ENCODE measurements around the gene MCEE. TPM values are rescaled to one million over a fixed set of nuclear protein-coding genes. Genes with fewer than 3 reads are reported as not detected.

MCEE gene
- total RNA-seq, 3 donors from 2014 or later, result 8.4 to 10.6 (median 8.6) TPM

- ATAC-seq (no peak), DNase-seq (no peak)
- Mint-ChIP-seq H3K4me1 (ENCODE audit: low read depth) (no peaks in the 10 kb centered on the region), H3K4me3 (no peak overlapping the region), H3K36me3 (ENCODE audit: insufficient read depth) (no peaks in the 10 kb centered on the region), H3K27me3 (ENCODE audit: low read depth) (peaks cover 8% of the 10 kb centered on the region), H3K9me3 (no peaks in the 10 kb centered on the region)
Observed at GRCh38 chr2:71060871-71061270, 69.2 kb downstream of the MCEE start.

GRCh38 chr2:71060211-71060610, 69.8 kb downstream of the MCEE start:
- no peak for ATAC-seq
- Mint-ChIP-seq H3K36me3 (ENCODE audit: insufficient read depth) (no peaks in the 10 kb centered on the region), H3K4me3 (no peak overlapping the region), H3K4me1 (ENCODE audit: low read depth) (no peaks in the 10 kb centered on the region), H3K9me3 (no peaks in the 10 kb centered on the region), H3K27me3 (ENCODE audit: low read depth) (peaks cover 8% of the 10 kb centered on the region)
- no peak for DNase-seq

Other genes starting within 250 kb of the MCEE start
- gene VAX2, start 229.7 kb downstream of the MCEE start, total RNA-seq, result under 1 TPM in 1 of 3 donors, not detected in 2; 0.11 TPM
- gene ATP6V1B1, start 194.3 kb downstream of the MCEE start, total RNA-seq, result not detected
- gene ANKRD53, start 151.6 kb downstream of the MCEE start, total RNA-seq, result not detected
- gene TEX261, start 135.4 kb downstream of the MCEE start, total RNA-seq, result 10 to 100 TPM; 78.6 to 89.6 (median 79.5) TPM
- gene NAGK, start 61.6 kb downstream of the MCEE start, total RNA-seq, result 10 to 100 TPM; 83.5 to 85.6 (median 84.0) TPM
- gene MPHOSPH10, start 405 bp upstream of the MCEE start, total RNA-seq, result 10 to 100 TPM; 85.0 to 90.0 (median 85.7) TPM
- 1 to 10 TPM; 1.0 to 1.2 (median 1.1) TPM for gene PAIP2B, start 96.9 kb upstream of the MCEE start, total RNA-seq
- 10 to 100 TPM; 56.2 to 64.4 (median 59.3) TPM for gene ZNF638, start 201.6 kb upstream of the MCEE start, total RNA-seq

Data from activated T-cell treated with anti-CD3 and anti-CD28 coated beads, Interleukin-2, amount 50 U/mL, for 4 hours (primary cell).